CD4-positive, alpha-beta T cell (primary cell): Measurements from ENCODE around the gene PHLDA2. TPM values are rescaled to one million over a fixed set of nuclear protein-coding genes. Genes with fewer than 3 reads are reported as not detected.

ENCODE experiments used
- ATAC-seq: fragments of 200-7000 bp; cut with Tn5 transposase; one replicate; pipeline ENCODE4 v1.10.0; 2022; ENCODE audit warnings: mild to moderate bottlenecking; ENCODE audit not compliant: poor library complexity
- CTCF ChIA-PET: fragments of 350-600 bp; sonication (Branson Sonifier 250); formaldehyde crosslinking; loops from one replicate; lab custom pipeline; 2021; ENCODE audit warnings: antibody characterized with exemption, inconsistent platforms; lab: Charles Lee
- POLR2A ChIA-PET: fragments of 350-600 bp; sonication (Branson Sonifier 250); formaldehyde crosslinking; loops from one replicate; lab custom pipeline; 2021; ENCODE audit warnings: antibody characterized with exemption, inconsistent platforms; lab: Charles Lee
- DNase-seq, 14 experiments: peaks; one replicate each; pipeline ENCODE4 v3.0.0-alpha.2; 2013 to 2020; ENCODE audit warnings: mixed read lengths in 2 of 14
- H3K27ac ChIP-seq, 2 donors: one replicate each; pipeline versions ENCODE4 v1.5.1 to v1.7.0; 2013; ENCODE audit warnings: low read length in 2 of 2, low read depth in 1 of 2, mild to moderate bottlenecking in 1 of 2
- H3K27me3 ChIP-seq, 2 experiments: 1 replicate in 1 of 2; 2 replicates in 1 of 2; pipeline versions ENCODE4 v1.6.1 to v1.7.0; 2013; ENCODE audit warnings: low read length in 2 of 2, control low read depth in 1 of 2, mild to moderate bottlenecking in 1 of 2, moderate library complexity in 1 of 2; ENCODE audit not compliant: insufficient read depth in 2 of 2, control insufficient read depth in 1 of 2
- H3K36me3 ChIP-seq: one replicate; pipeline ENCODE4 v1.6.1; 2013; ENCODE audit warnings: low read length, control low read depth; ENCODE audit not compliant: insufficient read depth
- H3K4me1 ChIP-seq: one replicate; pipeline ENCODE4 v1.6.1; 2013; ENCODE audit warnings: low read length, control low read depth; ENCODE audit not compliant: insufficient read depth
- H3K4me3 ChIP-seq: one replicate; pipeline ENCODE4 v1.5.1; 2013; ENCODE audit warnings: mild to moderate bottlenecking, low read length, moderate library complexity
- H3K9me3 ChIP-seq, 2 experiments: 1 replicate in 1 of 2; 2 replicates in 1 of 2; pipeline versions ENCODE4 v1.6.1 to v1.7.0; 2013; ENCODE audit warnings: low read length in 2 of 2, mild to moderate bottlenecking in 2 of 2, control low read depth in 1 of 2, moderate library complexity in 1 of 2; ENCODE audit not compliant: control insufficient read depth in 1 of 2, insufficient read depth in 1 of 2
- H3K27ac Mint-ChIP-seq: one replicate; pipeline ENCODE4 v1.8.0; 2020; ENCODE audit warnings: mixed read lengths
- H3K27me3 Mint-ChIP-seq: one replicate; pipeline ENCODE4 v1.8.0; 2021; ENCODE audit warnings: mixed read lengths
- H3K36me3 Mint-ChIP-seq: one replicate; pipeline ENCODE4 v1.8.0; 2021; ENCODE audit warnings: low read depth, mixed read lengths
- H3K4me1 Mint-ChIP-seq: one replicate; pipeline ENCODE4 v1.8.0; 2021; ENCODE audit warnings: low read depth, mixed read lengths
- H3K4me3 Mint-ChIP-seq: one replicate; pipeline ENCODE4 v1.8.0; 2020; ENCODE audit warnings: mild to moderate bottlenecking, mixed read lengths
- H3K9me3 Mint-ChIP-seq: one replicate; pipeline ENCODE4 v1.8.0; 2020; ENCODE audit warnings: mixed read lengths
- CTCF ChIP-seq: fragments of 200-600 bp; IDR thresholded peaks from one replicate; pipeline ENCODE4 v1.8.0; 2022; ENCODE audit warnings: antibody characterized with exemption, mild to moderate bottlenecking
- intact Hi-C, 2 experiments: fragments of 100-400 bp; cut with DNase I in 1 of 2; cut with micrococcal nuclease in 1 of 2; formaldehyde crosslinking; loops; one replicate each; pipeline versions ENCODE4 v1.15.1 to v1.9.0; 2023 to 2025; cut with DNase I, micrococcal nuclease
- total RNA-seq, 174 experiments: library from RNA in 2 of 174; stranded (reverse) in 2 of 174; gene quantifications; one replicate each; pipeline ENCODE4 v1.2.3 and lab custom pipeline; 2021 to 2026

PHLDA2 gene
- total RNA-seq, 2 experiments from 2014 or later: 1.1 to 1.3 TPM

GRCh38 chr11:2901196-2901796 lies 27.9 kb downstream of the PHLDA2 start:
- DNase-seq: no peak
- ChIA-PET CTCF (interaction anchor here (1.2 to 3.0 kb wide), 4 partner anchors 9 to 369 kb away, joined by 3 to 13 read pairs (median 8); partner anchors contain the start of gene PHLDA2), POLR2A (interaction anchor here (3.2 kb wide), 1 partner anchor 10 kb away, joined by 18 read pairs; no protein-coding TSS in a partner anchor)
- no peaks in the 10 kb centered on the region for H3K27me3 ChIP-seq
- intact Hi-C loops: loop anchor here in 1 of 2 experiments (5.0 kb wide), 1 partner anchor 91 kb away; the partner anchor contains the start of gene NAP1L4
- Mint-ChIP-seq H3K4me1 (peaks cover 49% of the 10 kb centered on the region), H3K27ac (peak overlapping the region; percentile 56), H3K9me3 (no peaks in the 10 kb centered on the region), H3K4me3 (peak overlapping the region; percentile 86), H3K36me3 (peaks cover 5% of the 10 kb centered on the region), H3K27me3 (no peaks in the 10 kb centered on the region)
- peak overlapping the region in 1 of 2 donors; percentile 18 for H3K27ac ChIP-seq
- peaks cover 56% of the 10 kb centered on the region for H3K4me1 ChIP-seq
- H3K9me3 ChIP-seq: peaks cover 0 to 5% of the 10 kb centered on the region in 2 experiments
- TF ChIP-seq CTCF: no peak
- H3K36me3 ChIP-seq: peaks cover 3% of the 10 kb centered on the region
- peak overlapping the region; percentile 69 for H3K4me3 ChIP-seq
- no peak for ATAC-seq

- peak overlapping the region; percentile 74 for H3K4me3 Mint-ChIP-seq
- peaks cover 56% of the 10 kb centered on the region for H3K4me1 ChIP-seq
- peak overlapping the region in 1 of 2 donors; percentile 35 for H3K27ac ChIP-seq
- no peaks in the 10 kb centered on the region for H3K36me3 Mint-ChIP-seq
- H3K27ac Mint-ChIP-seq: peak overlapping the region; percentile 58
- H3K9me3 ChIP-seq: no peaks in the 10 kb centered on the region
- TF ChIP-seq CTCF: no peak
- ATAC-seq: no peak
- peak in 1 of 14 experiments; percentile 40 for DNase-seq
- ChIA-PET POLR2A (no interaction called here), CTCF (interaction anchor here (1.2 to 1.8 kb wide), 2 partner anchors 11 to 367 kb away, joined by 6 to 10 read pairs; no protein-coding TSS in a partner anchor)
- no peaks in the 10 kb centered on the region for H3K9me3 Mint-ChIP-seq
- H3K4me1 Mint-ChIP-seq: peaks cover 43% of the 10 kb centered on the region
- no peaks in the 10 kb centered on the region for H3K27me3 ChIP-seq
- no peak overlapping the region for H3K4me3 ChIP-seq
- H3K36me3 ChIP-seq: no peaks in the 10 kb centered on the region
- intact Hi-C loops: loop anchor here in 1 of 2 experiments (10.0 kb wide), 2 partner anchors 704 to 1134 kb away; partner anchors contain the start of gene CTSD
- H3K27me3 Mint-ChIP-seq: no peaks in the 10 kb centered on the region
Measured at GRCh38 chr11:2899080-2899783, 30.0 kb downstream of the PHLDA2 start.

GRCh38 chr11:2898366-2899079 lies 30.7 kb downstream of the PHLDA2 start:
- Mint-ChIP-seq H3K9me3 (no peaks in the 10 kb centered on the region), H3K4me1 (peaks cover 38% of the 10 kb centered on the region), H3K27ac (peak overlapping the region; percentile 58), H3K36me3 (no peaks in the 10 kb centered on the region), H3K4me3 (peak overlapping the region; percentile 74), H3K27me3 (no peaks in the 10 kb centered on the region)
- DNase-seq (peak; percentile 22 to 84 (median 50)), ATAC-seq (peak; percentile 61)
- ChIA-PET CTCF (interaction anchor here (1.2 to 1.8 kb wide), 2 partner anchors 10 to 366 kb away, joined by 6 to 10 read pairs; no protein-coding TSS in a partner anchor), POLR2A (no interaction called here)
- TF ChIP-seq CTCF: no peak
- intact Hi-C loops: loop anchor here in 1 of 2 experiments (10.0 kb wide), 2 partner anchors 704 to 1134 kb away; partner anchors contain the start of gene CTSD
- H3K36me3 ChIP-seq: no peaks in the 10 kb centered on the region
- no peaks in the 10 kb centered on the region for H3K9me3 ChIP-seq
- peak overlapping the region; percentile 16 to 34 for H3K27ac ChIP-seq
- no peaks in the 10 kb centered on the region for H3K27me3 ChIP-seq
- peaks cover 54% of the 10 kb centered on the region for H3K4me1 ChIP-seq
- H3K4me3 ChIP-seq: peak overlapping the region; percentile 26
